ENCODE results near the gene SPATA7.

SPATA7 gene

DNA sequence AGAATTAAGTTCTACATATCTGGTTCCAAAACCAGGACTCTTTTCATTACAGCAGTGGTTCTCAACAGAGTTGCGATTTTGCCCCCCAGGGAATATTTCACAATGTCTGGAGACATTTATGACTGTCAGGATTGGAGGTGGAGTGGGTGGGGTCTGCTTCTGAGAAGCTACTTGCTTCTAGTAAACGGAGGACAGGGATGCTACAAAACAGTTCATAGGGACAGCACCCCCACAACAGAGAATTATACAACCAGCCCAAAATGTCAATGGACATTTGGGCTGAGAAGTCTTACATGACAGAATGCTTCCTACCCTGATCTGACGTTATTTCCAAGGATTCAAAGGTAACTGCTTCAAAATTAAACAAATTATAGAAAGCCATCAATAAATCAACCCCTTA is 739 bp upstream of the SPATA7 start:
- no peaks in the 10 kb centered on the region for H3K27me3 Mint-ChIP-seq
- peak overlapping the region; percentile 95 for H3K4me3 Mint-ChIP-seq
- no peaks in the 10 kb centered on the region for H3K36me3 Mint-ChIP-seq
- H3K9me3 Mint-ChIP-seq, result no peaks in the 10 kb centered on the region
- H3K27ac Mint-ChIP-seq, result no peak overlapping the region
- H3K4me1 Mint-ChIP-seq, result peaks cover 28% of the 10 kb centered on the region

DNA sequence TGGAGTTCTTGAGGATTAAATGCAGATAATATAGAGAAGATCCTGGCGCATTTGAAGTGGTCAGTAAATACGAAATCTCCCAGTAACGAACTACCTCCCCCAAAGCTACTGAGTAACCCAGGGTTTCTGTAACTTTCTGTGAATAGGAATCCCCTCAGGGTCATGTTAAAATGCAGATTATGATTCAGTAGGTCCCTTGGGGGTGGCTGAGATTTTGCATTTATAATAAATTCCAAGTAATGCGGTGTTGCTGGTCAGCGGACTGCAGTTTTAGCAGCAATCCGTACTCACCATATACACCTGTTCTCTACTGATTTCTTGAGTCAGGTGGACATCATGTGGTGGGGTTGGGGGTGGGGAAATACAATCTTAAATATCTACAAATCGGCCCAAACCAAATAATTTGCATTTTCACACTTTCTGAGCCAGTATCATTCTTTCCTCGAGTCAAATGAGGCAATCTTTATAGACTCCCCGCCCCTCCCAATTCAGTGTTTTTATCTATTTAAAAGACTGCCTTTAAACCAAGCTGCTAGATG is 868 bp downstream of the SPATA7 start:
- H3K36me3 Mint-ChIP-seq, result no peaks in the 10 kb centered on the region
- no peak overlapping the region for H3K27ac Mint-ChIP-seq
- no peaks in the 10 kb centered on the region for H3K27me3 Mint-ChIP-seq
- H3K9me3 Mint-ChIP-seq, result no peaks in the 10 kb centered on the region
- H3K4me3 Mint-ChIP-seq, result peak overlapping the region; percentile 95
- H3K4me1 Mint-ChIP-seq, result peaks cover 28% of the 10 kb centered on the region

DNA sequence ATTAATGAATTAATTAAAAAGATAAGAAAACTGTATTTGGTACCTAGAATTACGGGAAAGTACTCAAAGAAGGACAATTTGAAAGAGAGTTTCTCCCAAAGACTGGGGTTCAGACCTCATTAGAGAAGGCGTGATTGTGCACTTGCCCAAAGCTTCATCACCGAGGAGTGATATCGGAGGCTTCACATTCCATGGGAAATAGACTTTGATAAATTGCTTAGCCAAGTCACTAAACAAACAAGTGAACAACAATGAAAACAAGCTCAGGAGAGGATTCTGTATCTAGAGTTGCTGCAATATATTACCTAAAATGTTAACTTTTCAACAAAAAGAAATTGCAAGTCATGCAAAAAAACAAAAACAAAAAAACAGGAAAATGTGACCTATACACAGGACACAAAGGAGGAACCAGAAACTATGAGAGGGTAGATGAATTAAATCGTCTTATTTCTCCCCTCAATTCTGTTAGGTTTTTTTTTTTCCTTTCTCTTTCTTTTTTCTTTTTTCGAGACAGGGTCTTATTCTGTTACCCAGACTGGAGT is 3.4 kb downstream of the SPATA7 start:
- no peaks in the 10 kb centered on the region for H3K9me3 Mint-ChIP-seq
- H3K27ac Mint-ChIP-seq, result no peak overlapping the region
- no peak overlapping the region for H3K4me3 Mint-ChIP-seq

DNA sequence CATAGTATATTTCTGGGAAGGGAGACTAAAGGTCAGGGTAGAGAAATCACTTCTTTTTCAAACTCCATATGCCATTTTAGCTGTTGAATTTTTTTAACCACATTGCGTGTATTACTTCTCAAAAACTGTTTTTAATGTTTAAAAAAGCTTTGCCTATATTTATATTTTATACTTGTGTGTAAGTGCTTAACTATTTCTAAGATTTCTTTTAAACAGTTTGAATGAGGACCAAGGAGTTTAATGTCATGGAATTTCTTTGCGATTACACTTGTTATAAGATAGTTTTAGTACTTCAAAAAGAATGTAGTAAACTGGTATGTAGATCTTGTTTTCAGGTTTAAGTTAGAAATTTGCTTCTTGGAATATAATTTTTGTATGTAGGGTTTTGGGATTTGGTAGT is 7.2 kb downstream of the SPATA7 start:
- Mint-ChIP-seq H3K4me1 (no peaks in the 10 kb centered on the region), H3K27ac (no peak overlapping the region), H3K9me3 (no peaks in the 10 kb centered on the region), H3K27me3 (no peaks in the 10 kb centered on the region), H3K36me3 (peaks cover 9% of the 10 kb centered on the region), H3K4me3 (no peak overlapping the region)

More for the DNA sequence above, 3.4 kb downstream of the SPATA7 start:
- no peaks in the 10 kb centered on the region for H3K27me3 Mint-ChIP-seq
- H3K36me3 Mint-ChIP-seq, result peaks cover 1% of the 10 kb centered on the region
- H3K4me1 Mint-ChIP-seq, result peaks cover 23% of the 10 kb centered on the region

DNA sequence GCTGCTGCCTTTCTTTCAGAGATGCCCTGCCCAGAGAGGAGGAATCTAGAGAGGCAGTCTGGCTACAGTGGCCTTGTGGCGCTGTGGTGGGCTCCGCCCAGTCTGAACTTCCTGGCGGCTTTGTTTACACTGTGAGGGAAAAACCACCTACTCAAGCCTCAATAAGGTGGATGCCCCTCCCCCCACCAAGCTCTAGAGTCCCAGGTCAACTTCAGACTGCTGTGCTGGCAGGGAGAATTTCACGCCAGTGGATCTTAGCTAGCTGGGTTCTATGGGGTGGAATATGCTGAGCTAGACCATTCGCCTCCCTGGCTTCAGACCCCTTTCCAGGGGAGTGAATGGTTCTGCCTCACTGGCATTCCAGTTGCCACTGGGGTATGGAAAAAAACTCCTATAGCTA is 25.6 kb downstream of the SPATA7 start:
- no peak overlapping the region for H3K4me3 Mint-ChIP-seq
- H3K9me3 Mint-ChIP-seq, result peaks cover 32% of the 10 kb centered on the region
- H3K36me3 Mint-ChIP-seq, result peaks cover 40% of the 10 kb centered on the region
- no peaks in the 10 kb centered on the region for H3K4me1 Mint-ChIP-seq
- H3K27me3 Mint-ChIP-seq, result no peaks in the 10 kb centered on the region
- no peak overlapping the region for H3K27ac Mint-ChIP-seq

DNA sequence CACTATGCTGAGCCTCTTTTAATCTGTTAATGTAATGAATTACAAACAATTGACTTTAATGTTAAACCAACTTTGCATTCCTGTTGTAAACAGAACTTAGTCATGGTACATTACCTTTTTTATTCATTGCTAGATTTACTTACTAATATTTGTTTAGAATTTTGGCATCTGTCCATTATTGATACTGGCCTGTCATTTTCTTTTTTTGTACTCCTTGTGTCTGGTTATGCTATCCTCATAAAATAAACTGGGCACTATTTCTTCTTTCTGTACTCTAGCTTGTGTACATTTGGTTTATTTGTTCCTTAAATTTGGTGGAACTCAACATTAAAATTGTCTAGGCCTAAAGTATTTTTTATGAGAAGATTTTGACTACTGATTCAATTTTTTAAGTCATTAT is 32.1 kb downstream of the SPATA7 start:
- H3K36me3 Mint-ChIP-seq, result peaks cover 41% of the 10 kb centered on the region
- H3K9me3 Mint-ChIP-seq, result peaks cover 33% of the 10 kb centered on the region
- H3K4me3 Mint-ChIP-seq, result no peak overlapping the region
- no peaks in the 10 kb centered on the region for H3K27me3 Mint-ChIP-seq
- no peak overlapping the region for H3K27ac Mint-ChIP-seq
- H3K4me1 Mint-ChIP-seq, result no peaks in the 10 kb centered on the region

DNA sequence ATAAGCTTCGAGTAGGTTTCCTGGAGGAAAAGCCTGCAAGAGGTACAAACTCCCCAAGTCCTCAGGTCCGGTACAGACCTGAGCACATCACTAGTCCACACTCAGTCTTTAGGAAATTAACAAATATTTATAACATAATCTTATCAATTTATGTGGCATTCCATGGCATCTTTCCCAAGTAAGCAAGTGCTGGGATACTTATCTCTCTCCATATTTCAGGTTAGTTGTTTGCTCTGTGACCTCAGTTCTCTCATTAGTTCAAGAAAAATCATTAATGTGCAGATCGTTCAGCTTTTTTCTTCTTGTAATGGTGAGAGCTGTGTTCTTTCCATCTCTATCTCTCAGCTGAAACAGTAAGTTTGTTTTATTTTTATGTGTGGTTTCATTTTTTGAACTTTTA is 34.7 kb downstream of the SPATA7 start:
- Mint-ChIP-seq H3K36me3 (peaks cover 23% of the 10 kb centered on the region), H3K27me3 (no peaks in the 10 kb centered on the region), H3K4me1 (no peaks in the 10 kb centered on the region), H3K4me3 (no peak overlapping the region), H3K9me3 (peaks cover 17% of the 10 kb centered on the region), H3K27ac (no peak overlapping the region)

DNA sequence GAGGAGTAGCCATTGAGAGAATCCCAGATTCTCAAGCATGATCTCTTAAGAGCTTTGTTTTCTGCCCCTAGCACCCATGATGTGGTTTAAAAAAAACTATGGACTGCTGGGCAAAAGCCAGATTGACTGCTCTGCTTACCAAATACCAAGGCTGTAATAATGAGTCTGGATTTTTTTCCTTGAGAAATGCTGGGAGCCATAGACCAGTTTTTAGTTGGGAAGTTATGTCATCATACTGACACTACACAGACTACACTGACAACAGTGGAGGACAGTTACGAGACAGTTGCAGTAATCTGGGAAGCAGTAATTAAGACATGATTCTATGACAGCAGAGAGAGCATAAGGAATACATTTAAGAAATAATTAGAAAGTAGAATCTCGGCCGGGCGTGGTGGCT is 35.8 kb downstream of the SPATA7 start:
- Mint-ChIP-seq H3K9me3 (peaks cover 9% of the 10 kb centered on the region), H3K4me1 (no peaks in the 10 kb centered on the region), H3K4me3 (no peak overlapping the region), H3K27me3 (no peaks in the 10 kb centered on the region), H3K27ac (no peak overlapping the region), H3K36me3 (peaks cover 16% of the 10 kb centered on the region)

DNA sequence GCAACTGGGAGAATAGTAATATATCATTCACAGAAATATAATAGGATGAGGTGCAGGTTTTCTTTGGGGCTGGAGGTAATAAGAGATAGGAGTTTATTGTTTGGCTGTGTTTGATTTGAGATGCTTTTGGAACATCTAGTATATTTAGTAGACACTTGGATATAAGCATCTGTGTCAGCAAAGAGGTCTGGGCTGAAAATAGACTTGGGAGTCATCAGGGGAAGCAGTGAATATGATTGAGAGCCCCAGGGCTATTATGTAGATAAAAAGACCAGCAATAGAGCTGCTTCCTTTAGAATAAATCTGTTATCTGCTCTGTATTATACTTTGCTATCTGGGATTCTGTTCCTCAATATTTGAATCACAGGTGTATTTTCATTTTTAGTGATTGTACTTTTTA is 36.6 kb downstream of the SPATA7 start:
- Mint-ChIP-seq H3K27me3 (no peaks in the 10 kb centered on the region), H3K9me3 (peaks cover 9% of the 10 kb centered on the region), H3K36me3 (peaks cover 17% of the 10 kb centered on the region), H3K27ac (no peak overlapping the region), H3K4me3 (no peak overlapping the region), H3K4me1 (no peaks in the 10 kb centered on the region)

DNA sequence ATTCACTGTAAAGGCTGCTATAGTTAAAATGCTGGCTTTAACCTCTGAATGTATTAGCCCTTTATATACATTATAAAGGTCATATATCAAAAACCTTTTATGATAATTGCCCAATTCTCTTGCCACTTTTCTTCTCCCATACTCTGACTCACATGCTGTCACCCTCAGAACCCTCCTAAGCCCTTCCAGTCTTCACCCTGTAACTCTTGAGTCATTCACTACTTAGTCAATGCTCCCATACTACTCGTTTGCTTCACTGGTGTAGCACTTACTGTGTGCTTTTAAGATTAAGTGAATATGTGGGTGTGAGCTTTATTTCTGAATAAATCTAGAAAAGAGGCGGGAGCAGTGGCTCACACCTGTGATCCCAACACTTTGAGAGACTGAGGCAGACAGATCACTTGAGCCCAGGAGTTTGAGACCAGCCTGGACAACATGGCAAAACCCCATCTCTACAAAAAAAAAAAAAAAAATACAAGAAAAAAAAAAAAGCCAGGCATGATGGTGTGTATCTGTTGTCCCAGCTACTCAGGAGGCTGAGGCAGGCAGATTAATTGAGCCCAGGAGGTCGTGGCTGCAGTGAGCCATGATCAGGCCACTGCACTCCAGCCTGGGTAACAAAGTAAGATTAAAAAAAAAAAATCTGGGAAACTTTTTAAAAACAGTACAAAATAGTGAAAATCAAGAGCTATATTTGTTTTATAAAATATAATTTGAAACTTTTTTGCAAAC is 37.6 kb downstream of the SPATA7 start:
- Mint-ChIP-seq H3K27me3 (no peaks in the 10 kb centered on the region), H3K27ac (no peak overlapping the region), H3K9me3 (peaks cover 1% of the 10 kb centered on the region), H3K36me3 (peaks cover 8% of the 10 kb centered on the region), H3K4me3 (no peak overlapping the region), H3K4me1 (no peaks in the 10 kb centered on the region)

DNA sequence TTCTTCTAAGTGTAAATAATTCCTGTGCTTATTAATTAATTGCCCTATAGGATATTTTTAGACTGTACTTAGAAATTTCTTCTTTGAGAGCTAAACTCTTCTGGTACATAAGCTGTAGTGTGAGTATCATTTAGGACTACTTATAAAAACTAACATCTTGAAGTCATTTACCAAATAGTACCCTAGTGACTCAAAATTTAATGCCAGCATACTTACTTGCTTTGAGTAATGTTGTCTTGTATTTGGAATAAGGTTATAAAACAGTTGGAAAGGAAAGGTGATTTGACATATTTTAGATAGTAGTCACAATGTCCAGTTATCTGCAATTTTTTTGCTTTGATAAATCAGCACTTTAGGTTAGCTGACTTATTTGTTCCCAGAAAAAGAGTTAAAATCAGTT is 39.1 kb downstream of the SPATA7 start:
- peaks cover 7% of the 10 kb centered on the region for H3K36me3 Mint-ChIP-seq
- H3K27ac Mint-ChIP-seq, result no peak overlapping the region
- H3K9me3 Mint-ChIP-seq, result no peaks in the 10 kb centered on the region
- H3K4me3 Mint-ChIP-seq, result no peak overlapping the region
- no peaks in the 10 kb centered on the region for H3K27me3 Mint-ChIP-seq
- no peaks in the 10 kb centered on the region for H3K4me1 Mint-ChIP-seq

DNA sequence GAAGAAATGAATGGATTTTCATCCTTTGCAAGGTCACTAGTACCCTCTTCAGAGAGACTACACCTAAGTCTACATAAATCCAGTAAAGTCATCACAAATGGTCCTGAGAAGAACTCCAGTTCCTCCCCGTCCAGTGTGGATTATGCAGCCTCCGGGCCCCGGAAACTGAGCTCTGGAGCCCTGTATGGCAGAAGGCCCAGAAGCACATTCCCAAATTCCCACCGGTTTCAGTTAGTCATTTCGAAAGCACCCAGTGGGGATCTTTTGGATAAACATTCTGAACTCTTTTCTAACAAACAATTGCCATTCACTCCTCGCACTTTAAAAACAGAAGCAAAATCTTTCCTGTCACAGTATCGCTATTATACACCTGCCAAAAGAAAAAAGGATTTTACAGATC is 40.8 kb downstream of the SPATA7 start:
- Mint-ChIP-seq H3K36me3 (peaks cover 4% of the 10 kb centered on the region), H3K4me3 (no peak overlapping the region), H3K27ac (no peak overlapping the region), H3K9me3 (no peaks in the 10 kb centered on the region), H3K4me1 (no peaks in the 10 kb centered on the region), H3K27me3 (no peaks in the 10 kb centered on the region)

DNA sequence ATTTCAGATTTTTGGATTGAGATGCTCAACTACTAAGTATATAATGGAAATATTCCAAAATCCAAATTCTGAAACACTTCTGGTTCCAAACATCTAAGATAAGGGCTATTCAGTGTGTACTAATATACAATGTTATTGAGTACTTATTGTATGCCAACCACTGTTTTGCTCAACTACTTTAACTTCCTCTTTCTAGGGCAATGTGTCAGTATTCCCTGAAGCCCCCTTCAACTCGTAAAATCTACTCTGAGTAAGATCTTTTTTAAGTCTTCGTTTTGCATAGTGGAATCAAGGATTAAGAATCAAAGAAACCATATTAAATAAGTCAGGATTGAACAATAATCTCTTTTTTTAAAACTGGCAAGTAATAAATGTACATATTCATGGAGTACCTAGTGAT is 45.5 kb downstream of the SPATA7 start:
- H3K36me3 Mint-ChIP-seq, result peaks cover 6% of the 10 kb centered on the region
- H3K27ac Mint-ChIP-seq, result no peak overlapping the region
- H3K4me3 Mint-ChIP-seq, result no peak overlapping the region
- H3K27me3 Mint-ChIP-seq, result no peaks in the 10 kb centered on the region
- H3K4me1 Mint-ChIP-seq, result no peaks in the 10 kb centered on the region
- H3K9me3 Mint-ChIP-seq, result no peaks in the 10 kb centered on the region

DNA sequence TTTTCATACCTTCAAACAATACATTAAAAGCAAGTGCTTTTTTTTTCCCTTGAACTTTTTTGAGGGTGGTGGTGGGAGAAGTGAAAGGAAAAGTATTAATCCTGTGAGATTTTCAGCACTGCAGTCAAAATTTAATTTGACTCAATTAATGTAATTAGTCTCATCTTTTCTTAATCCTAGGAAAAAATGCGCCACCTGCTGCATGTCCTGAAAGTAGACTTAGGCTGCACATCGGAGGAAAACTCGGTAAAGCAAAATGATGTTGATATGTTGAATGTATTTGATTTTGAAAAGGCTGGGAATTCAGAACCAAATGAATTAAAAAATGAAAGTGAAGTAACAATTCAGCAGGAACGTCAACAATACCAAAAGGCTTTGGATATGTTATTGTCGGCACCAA is 52.2 kb downstream of the SPATA7 start:
- no peaks in the 10 kb centered on the region for H3K9me3 Mint-ChIP-seq
- peaks cover 7% of the 10 kb centered on the region for H3K36me3 Mint-ChIP-seq
- no peak overlapping the region for H3K27ac Mint-ChIP-seq
- H3K4me1 Mint-ChIP-seq, result no peaks in the 10 kb centered on the region
- no peak overlapping the region for H3K4me3 Mint-ChIP-seq
- H3K27me3 Mint-ChIP-seq, result no peaks in the 10 kb centered on the region

DNA sequence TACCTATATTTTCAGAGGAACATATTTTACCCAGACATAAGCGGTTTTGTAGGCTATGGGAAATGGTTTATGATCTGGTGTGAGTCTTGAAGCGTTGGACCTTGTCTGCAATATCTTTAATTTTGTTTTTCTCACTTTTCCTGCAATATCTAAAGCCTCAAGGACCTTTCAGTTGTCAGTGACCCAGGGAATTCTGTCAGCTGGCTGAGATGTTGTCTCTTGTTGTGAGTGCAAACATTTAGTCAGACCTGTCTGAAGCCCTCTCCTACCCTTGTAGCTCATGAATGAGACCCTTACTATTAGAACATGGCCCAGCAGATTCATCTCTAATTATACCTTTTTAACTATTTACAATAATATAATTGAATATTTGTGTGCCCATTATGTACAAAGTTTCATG is 53.6 kb downstream of the SPATA7 start:
- Mint-ChIP-seq H3K27me3 (no peaks in the 10 kb centered on the region), H3K4me3 (no peak overlapping the region), H3K27ac (no peak overlapping the region), H3K9me3 (no peaks in the 10 kb centered on the region), H3K36me3 (peaks cover 9% of the 10 kb centered on the region), H3K4me1 (no peaks in the 10 kb centered on the region)

DNA sequence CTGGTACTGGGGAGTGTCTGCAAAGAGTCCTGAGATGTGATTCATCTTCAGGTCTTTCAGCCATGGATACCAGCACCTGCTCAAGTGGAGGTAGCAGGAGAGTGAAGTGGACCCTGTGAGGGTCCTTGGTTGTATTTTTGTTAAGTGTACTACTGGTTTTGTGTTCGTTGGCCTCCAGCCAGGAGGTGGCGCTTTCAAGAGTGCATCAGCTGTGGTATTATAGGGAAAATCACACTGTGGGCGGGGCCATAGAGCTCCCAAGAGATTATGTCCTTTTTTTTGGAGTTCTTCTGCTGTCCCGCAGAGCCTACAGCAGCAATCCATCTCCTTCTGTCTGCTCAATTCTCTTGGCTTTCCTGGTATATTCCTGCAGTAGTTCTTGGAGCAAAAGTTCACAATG is 66.8 kb downstream of the SPATA7 start:
- H3K27ac Mint-ChIP-seq, result no peak overlapping the region
- H3K27me3 Mint-ChIP-seq, result no peaks in the 10 kb centered on the region
- H3K4me1 Mint-ChIP-seq, result no peaks in the 10 kb centered on the region
- peaks cover 14% of the 10 kb centered on the region for H3K9me3 Mint-ChIP-seq
- peaks cover 35% of the 10 kb centered on the region for H3K36me3 Mint-ChIP-seq
- no peak overlapping the region for H3K4me3 Mint-ChIP-seq

DNA sequence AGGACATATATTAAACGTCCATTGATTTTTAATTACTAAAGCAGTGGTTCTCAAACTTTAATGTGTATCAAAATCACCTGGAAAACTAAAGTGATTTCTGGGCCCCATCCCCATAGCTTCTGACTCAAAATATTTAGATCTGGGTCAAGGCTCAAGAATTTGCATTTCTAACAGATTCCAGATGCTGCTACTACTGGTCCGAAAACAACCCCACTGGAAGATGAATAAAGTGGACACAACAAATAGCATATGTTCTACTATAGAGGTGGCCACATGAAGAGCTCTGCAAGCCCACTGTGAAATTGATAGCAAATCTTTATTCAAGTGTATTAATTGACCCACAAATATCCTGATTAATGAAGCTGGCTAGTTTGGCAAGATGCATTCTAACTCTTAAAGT is 69.4 kb downstream of the SPATA7 start:
- Mint-ChIP-seq H3K27me3 (no peaks in the 10 kb centered on the region), H3K27ac (no peak overlapping the region), H3K4me3 (no peak overlapping the region), H3K9me3 (peaks cover 12% of the 10 kb centered on the region), H3K36me3 (peaks cover 37% of the 10 kb centered on the region), H3K4me1 (no peaks in the 10 kb centered on the region)

Measured in activated naive CD4-positive, alpha-beta T cell treated with anti-CD3 and anti-CD28 coated beads, Interleukin-2, amount 50 U/mL, for 24 hours (primary cell).